ENCODE measurements around the gene PERCC1.
"Not testable (repeated sequence)": the region's sequence is repeated elsewhere in the genome, so short reads cannot be mapped to it uniquely, and the experiment has no call there.

Gene PERCC1

DNA sequence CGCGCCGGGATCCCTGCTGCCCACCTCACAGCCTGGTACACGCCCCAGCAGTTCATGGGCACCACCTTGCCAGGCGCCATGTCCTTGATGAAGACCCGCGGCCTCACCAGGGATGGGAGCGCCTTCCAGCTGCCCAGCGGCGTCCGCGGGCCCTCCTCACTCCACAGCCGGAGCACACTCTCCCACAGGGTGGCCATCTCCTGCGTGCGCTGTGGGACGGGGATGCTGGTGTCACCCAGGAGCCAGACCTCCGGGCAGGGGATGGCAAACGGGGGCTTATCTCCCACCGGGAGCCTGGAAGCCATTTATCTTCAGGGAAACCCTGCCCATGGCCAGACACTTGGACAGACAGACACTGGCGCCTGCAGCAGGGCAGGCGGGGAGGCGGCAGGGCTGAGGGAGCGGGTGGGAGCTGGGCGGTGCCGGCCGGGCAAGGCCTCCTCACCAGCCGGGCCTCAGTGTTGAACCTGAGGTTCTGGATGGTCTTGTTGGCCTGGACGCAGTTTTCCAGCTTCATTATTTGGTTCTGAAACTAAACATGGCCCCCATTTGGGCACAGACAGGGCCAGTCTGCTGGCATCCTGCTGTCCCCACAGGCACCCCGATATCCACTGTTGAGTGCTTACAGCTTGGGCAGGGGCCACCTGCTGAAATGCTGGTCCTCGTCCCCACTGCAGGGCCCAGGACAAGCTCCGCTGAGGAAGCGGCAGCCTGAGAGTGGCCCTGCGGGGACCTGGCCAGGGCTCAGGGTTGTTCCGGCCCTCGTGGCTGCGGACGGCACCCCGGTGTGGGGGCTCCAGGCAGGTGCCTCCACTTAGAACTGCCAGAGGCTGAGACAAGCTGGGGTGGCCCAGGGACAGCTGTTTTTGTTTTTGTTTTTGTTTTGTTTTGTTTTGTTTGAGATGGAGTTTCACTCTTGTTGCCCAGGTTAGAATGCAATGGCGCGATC is 4.0 kb downstream of the PERCC1 start:
- no peak for DNase-seq (ENCODE audit: low spot score)

DNA sequence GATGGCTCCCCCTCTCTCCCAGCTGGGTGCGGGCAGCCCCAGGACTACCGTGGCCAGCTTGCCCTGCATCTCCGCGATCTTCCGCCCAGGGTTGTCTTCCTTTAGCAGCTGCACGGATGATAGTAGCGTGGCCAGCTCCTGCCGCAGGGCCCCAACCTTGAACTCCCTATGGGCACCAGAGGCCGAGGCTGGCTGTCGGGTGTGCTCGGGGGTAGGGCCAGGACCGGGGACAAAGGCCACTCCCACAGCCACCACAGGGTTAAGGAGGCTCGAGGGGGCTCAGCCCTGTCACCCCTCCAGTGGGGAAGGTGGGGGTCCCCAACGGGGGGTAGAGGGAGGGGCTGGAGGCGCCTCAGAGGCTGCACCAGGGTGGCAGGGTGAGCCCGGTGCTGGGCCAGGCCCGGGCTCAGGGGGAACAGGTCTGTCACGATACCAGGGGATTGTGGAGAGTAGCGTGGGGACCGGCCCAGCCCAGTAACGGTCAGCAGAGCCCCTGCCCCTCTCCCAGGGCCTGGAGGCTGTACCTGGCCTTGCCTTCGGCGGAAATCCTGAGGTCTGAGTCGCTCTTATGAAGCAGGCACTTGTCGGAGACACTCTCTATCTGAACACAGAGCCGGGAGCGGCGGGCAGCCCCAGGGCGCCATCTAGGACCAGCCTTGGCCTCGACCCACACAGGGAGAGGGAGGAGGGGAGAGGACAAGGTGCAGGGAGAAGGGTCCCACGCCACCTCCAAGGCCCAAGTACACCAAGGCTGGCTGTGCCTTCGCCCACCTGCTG is 5.2 kb downstream of the PERCC1 start:
- no peak for DNase-seq (ENCODE audit: low spot score)

DNA sequence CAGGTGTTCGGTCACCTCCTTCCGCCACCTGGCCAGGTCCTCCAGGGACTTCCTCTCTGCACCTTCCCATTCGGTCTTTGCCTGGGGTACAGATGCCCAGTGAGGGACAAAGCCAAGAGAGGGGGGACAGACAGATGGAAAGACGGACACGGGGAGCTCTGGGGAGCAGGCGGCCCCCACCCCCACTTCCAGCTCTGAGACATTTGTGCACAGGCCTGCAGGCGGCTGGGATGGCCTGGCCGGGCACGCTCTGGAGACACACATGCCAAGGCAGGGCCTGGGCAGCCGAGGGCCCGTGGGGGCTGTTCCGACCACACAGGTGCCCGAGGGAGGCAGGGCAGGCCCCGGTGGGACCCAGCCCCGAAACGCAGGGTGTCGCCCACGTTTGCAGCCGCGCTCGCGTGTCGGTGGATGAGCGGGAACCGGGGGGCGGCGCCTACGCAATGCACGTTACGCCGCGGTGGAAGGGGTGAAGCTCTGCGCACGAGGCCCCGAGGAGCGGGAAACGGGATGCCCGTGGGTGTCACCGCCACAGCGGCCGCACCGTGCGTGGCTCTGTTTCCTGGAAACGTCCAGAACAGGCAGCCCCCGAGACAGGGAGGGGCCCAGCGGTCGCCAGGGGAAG is 6.0 kb downstream of the PERCC1 start:
- no peak for DNase-seq (ENCODE audit: low spot score)

DNA sequence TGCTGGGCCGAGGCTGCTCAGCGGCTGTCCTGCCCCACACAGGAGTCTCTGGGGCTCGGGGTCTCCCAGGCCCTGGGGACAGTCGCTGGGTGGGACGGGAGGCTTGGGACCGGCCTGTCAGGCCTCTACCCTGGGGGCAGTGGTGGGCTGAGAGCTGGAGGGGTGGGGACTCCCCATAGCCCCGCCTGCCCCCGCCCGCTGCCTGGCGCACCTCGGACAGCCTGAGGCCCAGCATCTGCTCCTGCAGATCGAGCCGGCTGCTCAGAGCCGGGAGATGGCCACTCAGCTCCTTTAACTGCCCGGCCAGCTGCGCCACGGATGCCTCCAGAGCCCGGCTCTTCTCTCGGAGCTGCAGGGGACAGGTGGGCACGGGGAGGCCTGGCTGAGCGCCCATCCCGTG is 6.7 kb downstream of the PERCC1 start:
- DNase-seq (ENCODE audit: low spot score): no peak

DNA sequence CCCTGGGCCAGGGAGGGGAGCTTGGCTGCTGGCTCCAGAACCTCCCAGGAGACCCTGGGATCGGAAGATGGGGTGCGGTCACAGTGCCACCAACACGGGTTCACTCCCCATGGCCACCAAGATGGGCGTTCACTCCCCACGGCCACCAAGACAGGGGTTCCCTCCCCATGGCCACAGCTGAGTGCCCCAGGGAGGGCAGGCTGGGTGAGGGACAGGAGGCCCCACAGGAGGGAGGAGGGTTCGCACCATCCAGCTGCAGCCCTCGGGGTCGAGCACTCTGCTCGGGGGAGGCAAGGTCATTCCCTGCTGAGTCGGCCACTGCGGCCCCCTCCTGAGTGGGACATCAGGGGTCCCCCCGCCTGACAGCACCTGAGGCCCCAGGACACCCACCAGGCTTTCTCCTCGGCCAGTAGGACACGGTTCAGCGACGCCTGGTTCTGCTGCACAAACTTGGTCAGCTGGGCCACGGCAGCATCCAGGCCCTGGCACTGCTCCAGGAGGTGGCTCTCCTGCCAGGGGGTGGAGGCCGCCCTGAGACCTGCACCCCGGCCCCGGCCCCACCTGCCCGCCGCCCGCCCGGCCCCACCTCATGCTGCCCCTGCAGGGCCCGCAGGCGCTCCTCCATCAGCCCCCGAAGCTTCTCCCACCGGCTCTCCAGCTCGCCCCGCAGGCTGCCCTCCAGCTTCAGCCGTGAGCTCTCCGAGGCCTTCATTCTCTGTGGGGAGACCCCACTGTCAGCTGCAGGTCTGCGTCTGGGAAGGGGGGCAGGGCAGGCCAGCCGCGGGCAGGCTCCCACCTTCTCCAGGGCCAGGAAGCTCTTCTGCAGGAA is 7.6 kb downstream of the PERCC1 start:
- DNase-seq (ENCODE audit: low spot score): no peak

DNA sequence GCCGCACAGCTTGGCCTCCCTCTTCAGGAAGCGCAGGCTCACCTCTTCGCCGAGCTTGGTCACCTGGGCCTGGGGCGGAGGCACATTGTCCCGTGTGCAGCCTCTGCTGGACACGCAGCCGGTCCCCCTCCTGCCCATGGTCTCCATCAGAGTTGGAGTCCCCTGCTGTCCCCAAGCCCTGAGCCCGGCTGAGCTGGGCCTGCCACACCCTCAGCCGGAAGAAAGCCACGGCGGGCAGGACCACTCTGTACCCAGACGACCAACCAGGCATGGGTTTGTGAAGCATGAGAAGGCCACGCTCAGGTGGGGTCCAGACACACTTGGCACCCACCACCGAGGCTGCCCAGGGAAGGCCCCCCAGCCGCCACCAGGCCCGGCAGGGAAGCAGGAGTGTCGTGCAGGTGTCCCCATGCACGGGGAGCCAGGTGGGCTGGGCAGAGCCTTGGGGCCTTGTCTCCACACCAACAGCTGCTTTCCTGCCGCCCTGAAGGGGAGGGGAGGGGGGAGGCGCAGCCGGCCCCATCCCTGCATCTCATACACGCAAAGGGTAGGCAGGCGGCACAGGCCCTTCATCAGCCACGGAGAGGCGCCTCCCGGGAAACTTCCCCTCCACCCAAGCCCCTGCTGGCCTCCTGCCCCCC is 8.3 kb downstream of the PERCC1 start:
- DNase-seq (ENCODE audit: low spot score): no peak

DNA sequence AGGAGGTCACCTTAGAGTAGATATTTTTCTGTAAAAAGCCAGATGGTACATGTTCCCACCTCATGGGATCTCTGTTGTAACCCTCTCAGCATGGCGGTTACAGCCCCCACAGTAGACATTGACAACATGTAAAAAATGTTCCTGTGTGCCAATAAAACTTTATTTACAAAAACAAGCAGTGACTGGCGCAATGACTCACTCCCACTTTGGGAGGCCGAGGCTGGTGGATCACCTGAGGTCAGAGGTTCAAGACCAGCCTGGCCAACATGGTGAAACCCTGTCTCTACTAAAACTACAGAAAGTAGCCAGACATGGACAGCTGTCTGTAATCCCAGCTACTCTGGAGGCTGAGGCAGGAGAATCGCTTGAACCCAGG is 8.8 kb downstream of the PERCC1 start:
- not testable (repeated sequence) for DNase-seq (ENCODE audit: low spot score)

DNA sequence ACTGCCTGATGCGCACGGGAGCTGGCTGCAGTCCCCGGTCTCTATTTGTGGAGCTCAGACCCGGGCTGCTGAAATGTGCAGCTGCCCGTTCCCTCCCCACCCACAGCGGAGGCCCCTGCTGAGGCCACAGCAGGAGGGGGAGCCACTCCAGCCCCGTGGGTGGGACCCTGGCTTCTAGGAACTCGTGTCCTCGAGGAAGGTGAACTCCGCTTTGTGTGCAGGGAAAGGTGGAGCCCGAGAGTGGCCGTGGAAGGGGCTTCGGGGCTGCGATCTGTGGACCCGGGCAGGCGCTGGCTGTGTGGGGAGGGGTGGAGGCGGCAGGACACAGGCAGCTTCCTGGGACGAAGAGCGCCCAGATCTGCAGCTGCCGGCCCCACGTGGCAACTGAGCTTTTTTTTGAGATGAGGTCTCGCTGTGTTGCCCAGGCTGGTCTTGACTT is 10.5 kb downstream of the PERCC1 start:
- no peak for DNase-seq (ENCODE audit: low spot score)

DNA sequence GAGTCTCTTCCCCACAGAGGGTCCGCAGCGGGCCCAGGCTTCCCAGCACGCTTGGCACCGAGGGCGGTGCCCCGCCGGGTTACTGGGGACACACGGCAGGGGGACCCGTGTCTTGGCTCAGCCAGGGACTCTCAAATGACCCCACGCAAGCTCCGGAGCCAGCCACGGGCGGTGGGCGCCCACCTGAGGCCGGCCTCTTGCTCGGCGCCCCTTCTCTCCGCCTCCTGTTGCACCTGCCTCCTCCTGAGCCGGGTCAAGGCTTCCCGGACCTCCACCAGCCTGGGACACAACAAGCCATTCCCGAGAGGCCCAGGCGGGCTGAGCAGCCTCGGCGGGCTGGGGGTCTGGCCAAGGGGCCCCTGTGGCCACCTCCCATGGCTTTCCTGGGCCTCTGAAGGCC is 11.8 kb downstream of the PERCC1 start:
- DNase-seq (ENCODE audit: low spot score): no peak

DNA sequence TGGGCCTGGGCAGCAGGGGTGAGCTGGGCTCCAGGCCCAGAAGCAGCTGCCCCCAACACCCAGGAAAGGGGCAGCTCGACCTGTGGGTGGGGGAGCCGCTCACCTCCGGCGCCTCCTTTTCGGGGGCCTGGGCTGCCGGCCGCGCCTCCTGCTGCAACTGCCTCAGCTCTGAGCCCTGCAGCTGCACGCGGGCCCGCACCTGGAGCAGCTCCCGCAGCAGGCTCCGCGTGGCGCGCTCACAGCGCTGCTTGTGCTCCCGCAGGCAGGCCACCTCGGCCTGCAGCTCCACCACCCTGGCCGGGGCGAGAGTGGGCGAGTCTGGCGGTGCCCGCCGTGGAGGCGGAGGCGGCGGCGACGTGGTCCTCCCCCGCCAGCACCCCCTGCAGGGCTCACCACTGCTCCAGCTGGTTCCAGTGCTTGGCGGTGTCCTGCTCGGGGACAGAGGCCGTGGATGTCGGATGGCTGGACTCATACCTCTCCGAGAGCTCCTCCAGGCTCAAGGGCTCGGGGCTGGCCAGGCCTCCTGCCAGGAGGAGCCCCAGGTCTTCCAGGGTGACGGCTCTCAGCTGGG is 12.6 kb downstream of the PERCC1 start:
- no peak for DNase-seq (ENCODE audit: low spot score)

DNA sequence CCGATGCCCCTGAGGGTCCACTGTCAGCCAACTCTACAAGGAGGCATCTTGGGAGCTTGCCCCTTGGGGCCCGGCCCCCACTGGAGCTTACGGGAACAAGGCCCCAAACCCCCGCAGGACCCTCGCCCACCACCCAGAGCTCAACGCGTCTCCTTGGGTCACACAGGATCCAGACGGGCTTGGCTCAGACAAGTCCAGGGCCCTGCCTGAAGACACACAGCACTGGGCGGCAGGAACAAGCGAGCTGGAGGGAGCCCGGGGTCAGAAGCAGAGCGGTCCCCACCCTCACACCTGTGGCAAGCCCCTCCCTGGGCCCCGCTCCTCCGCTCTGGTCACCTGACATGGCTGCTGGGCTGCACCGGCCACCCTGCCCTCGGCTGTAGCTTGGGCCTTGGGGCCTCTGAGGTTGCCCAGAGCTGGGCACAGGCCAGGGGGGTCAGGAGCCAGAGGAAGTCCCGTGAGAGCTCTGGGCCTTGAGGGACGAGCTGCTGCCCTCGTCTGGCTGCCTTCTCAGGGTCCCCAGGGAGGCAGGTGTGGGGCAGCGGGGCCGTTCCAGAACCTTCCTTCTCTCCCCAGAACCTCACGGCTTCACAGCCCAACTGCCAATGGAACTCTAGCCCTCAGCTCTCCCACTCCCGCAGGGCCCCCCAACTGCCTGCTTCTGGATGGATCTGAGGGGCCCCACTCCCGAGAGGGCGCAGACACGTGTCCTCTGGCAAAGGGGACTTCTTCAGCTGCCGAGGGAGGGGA is 13.3 kb downstream of the PERCC1 start, which contains the start of gene CCDC154:
CCDC154 (minus strand) TSS at position 577 of the 750 bp plus-strand sequence; CDS start at position 343, 234 bp downstream.
- no peak for DNase-seq (ENCODE audit: low spot score)

DNA sequence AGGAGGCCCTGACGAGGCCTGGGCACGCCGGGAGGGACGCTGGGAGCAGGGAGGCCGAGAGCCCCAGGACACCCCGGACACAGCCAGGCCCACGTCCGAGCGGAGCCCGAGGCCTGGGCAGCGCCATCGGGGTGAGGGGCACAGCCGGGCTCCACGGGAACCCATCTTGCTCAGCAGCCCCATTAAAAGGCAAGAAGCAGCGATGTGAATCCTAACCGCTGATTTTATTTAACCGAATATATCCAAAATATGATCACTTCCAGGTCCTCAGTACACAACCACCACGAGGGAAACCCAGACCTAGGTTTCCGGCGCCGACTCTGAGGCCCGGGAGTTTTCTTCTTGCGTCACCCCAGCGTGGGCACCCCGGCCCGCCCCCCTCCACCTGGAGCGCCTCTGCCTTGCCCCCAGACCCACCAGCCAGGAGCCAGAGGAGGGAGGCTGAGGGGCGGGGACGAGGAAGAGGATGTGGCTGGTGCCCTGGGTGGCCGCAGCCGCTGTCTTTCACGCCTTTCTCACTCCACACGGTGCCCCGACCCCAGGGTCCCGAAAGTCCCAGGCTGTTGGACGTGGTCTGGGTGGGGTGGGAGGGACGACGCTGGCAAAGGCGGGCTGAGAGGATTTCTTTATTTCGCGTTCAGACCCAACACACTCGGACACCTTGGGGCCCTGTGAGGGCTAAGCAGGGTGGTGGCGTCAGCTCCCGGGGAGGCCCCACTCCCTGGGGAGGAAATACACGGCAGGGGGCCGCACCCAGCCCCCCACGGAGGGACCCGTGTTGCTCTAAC is 14.0 kb downstream of the PERCC1 start:
- no peak for DNase-seq (ENCODE audit: low spot score)

DNA sequence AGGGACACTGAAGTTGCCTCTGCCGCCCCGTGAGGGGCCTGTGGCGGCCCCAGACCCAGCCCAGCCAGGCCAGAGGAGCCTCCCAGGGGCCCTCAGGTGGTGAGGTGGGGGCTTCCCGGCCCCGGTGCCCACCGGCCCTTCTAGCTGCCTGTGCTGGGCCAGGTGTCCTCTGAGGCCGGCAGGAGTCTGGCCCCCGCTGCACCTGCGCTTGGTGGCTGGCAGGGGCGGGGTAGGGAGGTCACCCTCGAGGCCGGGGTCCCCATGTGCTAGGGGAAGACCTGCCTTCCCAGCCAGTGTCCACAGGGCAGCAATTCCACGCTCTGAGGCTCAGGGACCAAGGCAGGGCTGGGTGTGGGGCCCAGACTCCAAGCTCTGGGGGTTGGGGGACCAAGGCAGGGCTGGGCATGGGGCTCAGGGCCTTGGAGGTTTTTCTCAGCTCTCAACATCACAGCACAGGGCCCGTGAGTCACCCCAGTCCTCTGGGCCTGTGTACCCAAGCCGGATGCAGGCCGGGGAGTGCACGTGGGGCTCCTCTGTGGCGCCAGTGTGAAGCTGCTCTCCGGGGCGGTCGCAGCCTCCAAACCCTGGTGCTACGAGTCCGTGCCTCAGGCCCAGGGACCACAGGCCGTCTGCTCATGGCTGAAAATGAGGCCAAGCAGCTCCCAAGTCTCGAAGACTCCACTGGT is 14.8 kb downstream of the PERCC1 start:
- no peak for DNase-seq (ENCODE audit: low spot score)

DNA sequence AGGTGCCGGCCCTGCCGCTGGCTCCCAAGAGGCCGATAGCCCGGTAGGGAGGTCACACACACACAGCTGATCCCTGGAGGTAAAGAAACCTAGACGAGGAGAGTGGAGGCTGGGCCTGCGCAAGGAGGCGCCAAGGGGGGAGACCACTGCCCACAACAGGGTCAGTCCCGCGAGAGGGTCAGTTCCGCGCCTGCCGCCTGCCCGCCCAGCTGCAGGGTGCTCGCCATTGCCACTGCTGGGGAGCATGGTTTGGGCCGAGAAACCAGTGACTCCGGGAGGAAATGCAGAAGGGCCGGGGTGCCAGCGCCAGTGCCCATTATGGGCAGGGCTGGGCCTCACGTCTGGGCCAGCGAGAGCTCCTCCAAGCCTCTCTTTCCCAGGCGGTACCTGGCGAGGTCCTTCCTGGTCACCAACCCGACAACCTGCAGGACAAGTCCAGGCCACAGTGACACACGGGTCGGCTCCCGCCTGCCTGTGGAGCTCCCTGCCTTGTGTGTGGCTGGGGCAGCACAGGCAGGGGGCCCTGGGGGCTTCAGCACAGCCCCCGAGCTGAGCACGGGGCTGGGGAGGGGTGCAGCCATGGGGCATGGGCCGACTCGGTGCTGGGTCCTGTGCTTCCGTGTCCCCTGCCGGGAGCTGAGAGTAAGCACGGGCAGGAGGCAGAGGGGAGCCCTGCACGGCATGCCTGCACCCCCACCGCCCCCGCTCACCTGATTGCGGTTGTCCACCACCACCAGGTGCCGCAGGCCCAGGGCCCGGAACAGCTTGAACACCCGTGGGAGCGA is 15.6 kb downstream of the PERCC1 start:
- DNase-seq (ENCODE audit: low spot score): no peak

DNA sequence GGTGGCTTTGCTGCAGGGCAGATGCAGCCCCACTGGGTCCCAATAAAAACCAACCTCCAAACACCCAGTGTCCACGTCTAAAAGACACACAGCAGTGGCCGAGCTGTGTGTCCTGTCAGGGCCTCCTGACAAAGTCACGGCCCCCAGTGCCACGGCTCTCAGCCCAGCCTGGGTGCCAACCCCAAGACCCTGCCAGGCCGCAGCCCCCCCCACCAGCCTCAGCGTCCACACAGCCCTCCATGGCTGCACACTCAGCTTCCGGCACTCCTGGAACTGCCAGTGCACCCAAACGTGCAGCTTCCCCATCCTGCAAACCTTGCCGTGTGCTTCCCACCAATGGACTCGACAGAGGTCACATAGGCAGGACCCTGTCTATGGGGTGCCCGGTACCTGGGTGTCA is 17.1 kb downstream of the PERCC1 start:
- DNase-seq (ENCODE audit: low spot score): no peak

DNA sequence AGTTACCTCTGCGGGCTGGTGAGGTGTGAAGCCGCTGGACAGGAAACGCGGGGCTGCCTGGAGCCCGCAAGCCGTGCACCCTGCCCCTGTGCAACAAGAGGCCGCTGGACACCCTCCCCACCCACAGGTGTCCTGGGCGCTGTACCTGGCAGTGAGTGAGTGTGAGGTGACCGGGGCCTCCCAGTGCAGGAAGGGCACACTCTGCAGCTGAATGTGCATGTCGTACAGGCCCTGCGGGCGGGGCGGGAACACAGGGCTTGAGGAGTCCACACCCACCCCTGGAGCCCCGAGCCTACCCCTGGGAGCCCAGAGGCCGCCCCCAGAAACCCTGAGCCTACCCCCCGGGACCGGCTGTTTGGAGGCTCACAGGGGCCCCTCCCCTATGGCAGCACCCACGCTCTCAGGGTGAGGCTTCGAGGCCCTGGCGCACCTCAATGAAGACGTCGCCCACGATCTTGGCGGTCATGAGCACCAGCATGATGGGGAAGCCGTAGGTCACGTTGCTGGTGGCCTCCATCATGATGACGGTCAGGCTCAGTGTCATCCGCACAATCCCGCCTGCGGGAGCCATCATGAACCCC is 17.7 kb downstream of the PERCC1 start:
- DNase-seq (ENCODE audit: low spot score): no peak

DNA sequence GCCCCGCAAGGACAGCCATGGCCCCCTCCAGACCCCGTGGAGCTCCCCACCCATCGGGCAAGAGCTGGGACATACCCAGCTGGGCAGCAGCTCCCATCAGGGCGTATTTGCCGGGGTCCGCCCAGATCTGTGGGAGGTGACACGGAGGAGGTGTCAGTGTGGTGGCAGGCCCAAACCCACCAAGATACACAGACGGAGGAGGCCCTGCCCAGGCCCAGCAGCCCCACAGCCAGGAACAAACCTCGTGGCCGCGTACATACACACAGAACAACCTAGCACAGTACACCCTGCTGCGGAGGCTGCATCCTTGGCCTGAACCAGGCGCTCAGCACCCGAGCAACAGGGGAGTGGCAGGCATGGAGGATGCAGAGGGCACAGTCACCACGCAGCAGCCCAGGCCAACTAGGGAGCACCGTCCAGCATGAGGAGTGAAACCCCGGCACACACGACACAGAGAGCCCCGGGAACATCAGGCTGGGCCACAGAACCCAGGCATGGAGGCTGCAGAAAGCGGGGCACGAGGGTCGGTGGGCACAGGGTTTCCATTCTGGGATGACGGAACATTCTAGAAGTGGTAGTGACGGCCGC is 18.4 kb downstream of the PERCC1 start:
- no peak for DNase-seq (ENCODE audit: low spot score)

Data from ecto neural progenitor cell (in vitro differentiated cells).